Testis (tissue), 3 donors: Measurements from ENCODE around the gene SLC39A7. TPM values are rescaled to one million over a fixed set of nuclear protein-coding genes. Genes with fewer than 3 reads are reported as not detected.

Source experiments
- DNase-seq: peaks from one replicate; pipeline ENCODE4 v3.0.0-alpha.2; 2019
- H3K27ac ChIP-seq, 2 donors: fragments of 200-600 bp; sonication (generic); one replicate each; pipeline ENCODE4 v1.5.1; 2019
- H3K27me3 ChIP-seq: fragments of 200-600 bp; sonication (generic); one replicate; pipeline ENCODE4 v1.5.1; 2019
- H3K36me3 ChIP-seq: fragments of 200-600 bp; sonication (generic); one replicate; pipeline ENCODE4 v1.5.1; 2017; ENCODE audit warnings: low read depth; ENCODE audit errors: missing control alignments
- H3K4me1 ChIP-seq: fragments of 200-600 bp; sonication (generic); one replicate; pipeline ENCODE4 v1.5.1; 2019
- H3K4me3 ChIP-seq, 2 donors: fragments of 200-600 bp; sonication (generic); one replicate each; pipeline ENCODE4 v1.5.1; 2017 to 2019
- H3K9me3 ChIP-seq: fragments of 200-600 bp; sonication (generic); one replicate; pipeline ENCODE4 v1.5.1; 2017
- POLR2A ChIP-seq: fragments of 450-650 bp; IDR thresholded peaks from one replicate; pipeline ENCODE4 v1.6.1; 2017; ENCODE audit warnings: antibody characterized with exemption, mild to moderate bottlenecking, moderate library complexity
- WGBS, 2 donors: methylation state at CpG; one replicate each; pipeline ENCODE4 v1.1.5; 2018; 5-methylcytosine and 5-hydroxymethylcytosine counted together
- intact Hi-C: fragments of 100-400 bp; cut with DNase I; formaldehyde crosslinking; loops from one replicate; pipeline ENCODE4 v1.15.1; 2023; ENCODE audit warnings: low total_unique reads
- polyA plus RNA-seq: library from polyadenylated mRNA; stranded (reverse); fragments of 350-450 nt; fragmentation: Illumina TruSeq; extraction: RNeasy Lipid Tissue Mini Kit (QIAGEN cat#74804); gene quantifications from one replicate; pipeline ENCODE4 v1.2.3, GENCODE V29; 2014; ENCODE audit warnings: low read depth, low replicate concordance; ENCODE audit not compliant: insufficient read depth
- total RNA-seq, 2 donors: library from RNA; depleted of rRNA; stranded (reverse); fragments of >200 nt; gene quantifications; one replicate each; pipeline ENCODE4 v1.2.3, GENCODE V29; 2016
- TF ChIP-seq, protein P1 (sequence below), 3 experiments: fragments of 450-650 bp in 2 of 3; fragments of 200-600 bp in 1 of 3; sonication (generic) in 1 of 3; IDR thresholded peaks; one replicate each; pipeline ENCODE4 v1.5.1; 2016 to 2019; ENCODE audit warnings: antibody characterized with exemption in 3 of 3, mild to moderate bottlenecking in 2 of 3, moderate library complexity in 1 of 3

The SLC39A7 gene
- total and polyA plus RNA-seq, 3 donors from 2014 or later, result 79.1 to 87.7 (median 85.7) TPM

DNA sequence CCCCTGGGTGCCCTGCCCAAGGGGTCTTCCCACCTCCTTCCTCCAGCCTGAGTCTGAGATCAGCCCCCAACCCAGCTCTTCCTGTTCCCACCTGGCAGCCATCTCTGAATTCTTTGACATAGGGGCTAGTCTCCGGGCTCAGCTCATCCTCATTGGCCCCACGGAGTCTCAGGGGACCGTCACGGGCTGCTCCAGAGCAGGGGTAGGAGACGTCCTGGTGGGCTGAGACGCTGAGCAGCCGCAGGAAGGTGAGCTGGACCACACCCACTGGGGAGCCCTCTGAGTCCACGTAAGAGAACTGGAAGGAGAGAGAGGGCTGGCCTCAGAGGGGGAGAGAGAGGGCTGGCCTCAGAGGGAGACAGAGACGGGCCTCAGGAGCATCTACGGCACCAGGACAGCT is 36.5 kb upstream of the SLC39A7 start:
- WGBS, 2 donors, result 65 to 69% methylated on average over 10 of the region's 10 CpGs
- DNase-seq, result no peak

GRCh38 chr6:33164665-33165373 is 35.8 kb upstream of the SLC39A7 start:
- no peak overlapping the region for H3K4me3 ChIP-seq
- H3K36me3 ChIP-seq, result no peaks in the 10 kb centered on the region
- DNase-seq, result no peak
- intact Hi-C loops, result no loop called here
- no peaks in the 10 kb centered on the region for H3K9me3 ChIP-seq
- peaks cover 10% of the 10 kb centered on the region for H3K4me1 ChIP-seq
- H3K27me3 ChIP-seq, result no peaks in the 10 kb centered on the region
- H3K27ac ChIP-seq, result no peak overlapping the region
- WGBS, 2 donors, result 69 to 77% methylated on average over 13 to 14 of the region's 14 CpGs
- TF ChIP-seq, protein P1, sequence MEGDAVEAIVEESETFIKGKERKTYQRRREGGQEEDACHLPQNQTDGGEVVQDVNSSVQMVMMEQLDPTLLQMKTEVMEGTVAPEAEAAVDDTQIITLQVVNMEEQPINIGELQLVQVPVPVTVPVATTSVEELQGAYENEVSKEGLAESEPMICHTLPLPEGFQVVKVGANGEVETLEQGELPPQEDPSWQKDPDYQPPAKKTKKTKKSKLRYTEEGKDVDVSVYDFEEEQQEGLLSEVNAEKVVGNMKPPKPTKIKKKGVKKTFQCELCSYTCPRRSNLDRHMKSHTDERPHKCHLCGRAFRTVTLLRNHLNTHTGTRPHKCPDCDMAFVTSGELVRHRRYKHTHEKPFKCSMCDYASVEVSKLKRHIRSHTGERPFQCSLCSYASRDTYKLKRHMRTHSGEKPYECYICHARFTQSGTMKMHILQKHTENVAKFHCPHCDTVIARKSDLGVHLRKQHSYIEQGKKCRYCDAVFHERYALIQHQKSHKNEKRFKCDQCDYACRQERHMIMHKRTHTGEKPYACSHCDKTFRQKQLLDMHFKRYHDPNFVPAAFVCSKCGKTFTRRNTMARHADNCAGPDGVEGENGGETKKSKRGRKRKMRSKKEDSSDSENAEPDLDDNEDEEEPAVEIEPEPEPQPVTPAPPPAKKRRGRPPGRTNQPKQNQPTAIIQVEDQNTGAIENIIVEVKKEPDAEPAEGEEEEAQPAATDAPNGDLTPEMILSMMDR (IDR thresholded peaks at IDR 0.05), result no peak
- no peak for TF ChIP-seq POLR2A

More for the DNA sequence above, 36.5 kb upstream of the SLC39A7 start:
- Histone ChIP-seq H3K27ac (no peak overlapping the region), H3K36me3 (no peaks in the 10 kb centered on the region), H3K4me1 (peaks cover 10% of the 10 kb centered on the region), H3K4me3 (no peak overlapping the region), H3K27me3 (no peaks in the 10 kb centered on the region), H3K9me3 (no peaks in the 10 kb centered on the region)
- no peak for TF ChIP-seq POLR2A
- TF ChIP-seq, protein P1 (IDR thresholded peaks at IDR 0.05), result no peak
- intact Hi-C loops, result no loop called here

GRCh38 chr6:33165581-33166258 is 34.9 kb upstream of the SLC39A7 start:
- DNase-seq, result no peak
- 90 to 91% methylated on average over 17 of the region's 17 CpGs for WGBS, 2 donors
- peaks cover 6% of the 10 kb centered on the region for H3K4me1 ChIP-seq
- intact Hi-C loops, result no loop called here
- H3K27ac ChIP-seq, result no peak overlapping the region
- no peaks in the 10 kb centered on the region for H3K36me3 ChIP-seq
- no peak overlapping the region for H3K4me3 ChIP-seq
- no peak for TF ChIP-seq POLR2A
- H3K27me3 ChIP-seq, result no peaks in the 10 kb centered on the region
- H3K9me3 ChIP-seq, result no peaks in the 10 kb centered on the region

DNA sequence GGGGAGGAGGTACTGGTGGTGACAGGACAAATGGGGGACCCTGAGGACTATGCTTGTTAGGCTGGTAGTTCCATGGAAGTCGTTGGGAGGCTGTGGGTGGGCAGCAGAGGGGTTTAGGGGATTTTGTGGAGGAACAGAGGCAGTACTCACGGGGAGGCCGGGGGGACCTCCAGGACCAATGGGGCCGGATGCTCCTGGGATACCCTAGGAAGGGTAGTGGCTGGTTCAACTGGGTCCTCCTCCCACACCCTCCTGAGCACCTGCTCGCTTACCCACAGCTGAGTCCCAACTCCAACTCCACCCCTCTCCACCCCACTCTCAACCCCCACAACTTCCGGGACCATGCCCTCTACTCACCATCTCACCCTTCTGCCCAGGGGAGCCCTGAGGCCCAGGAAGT is 34.3 kb upstream of the SLC39A7 start:
- 78 to 90% methylated on average over 6 of the region's 6 CpGs for WGBS, 2 donors
- no peak overlapping the region for H3K4me3 ChIP-seq
- no peaks in the 10 kb centered on the region for H3K36me3 ChIP-seq
- DNase-seq, result no peak
- H3K27me3 ChIP-seq, result no peaks in the 10 kb centered on the region
- intact Hi-C loops, result no loop called here
- H3K4me1 ChIP-seq, result no peaks in the 10 kb centered on the region
- TF ChIP-seq POLR2A, result no peak
- TF ChIP-seq, protein P1 (IDR thresholded peaks at IDR 0.05), result no peak
- H3K9me3 ChIP-seq, result no peaks in the 10 kb centered on the region
- no peak overlapping the region for H3K27ac ChIP-seq

- H3K9me3 ChIP-seq, result no peaks in the 10 kb centered on the region
- DNase-seq, result no peak
- no peaks in the 10 kb centered on the region for H3K36me3 ChIP-seq
- no peak overlapping the region for H3K27ac ChIP-seq
- H3K4me3 ChIP-seq, result no peak overlapping the region
- no peaks in the 10 kb centered on the region for H3K4me1 ChIP-seq
- 91 to 95% methylated on average over 7 of the region's 7 CpGs for WGBS, 2 donors
- TF ChIP-seq, protein P1 (IDR thresholded peaks at IDR 0.05), result no peak
- no peak for TF ChIP-seq POLR2A
- H3K27me3 ChIP-seq, result no peaks in the 10 kb centered on the region
- intact Hi-C loops, result no loop called here
These were observed 33.9 kb upstream of the SLC39A7 start for GRCh38 chr6:33166811-33167210.
